ENCODE data around the gene C21orf91. TPM values are rescaled to one million over a fixed set of nuclear protein-coding genes. Genes with fewer than 3 reads are reported as not detected.
A peak's percentile ranks its signal among the peaks of the same experiment; 100 is the strongest.

C21orf91 gene
- total and polyA plus RNA-seq, 2 donors (not counting 1 experiment from before 2014, with no cell fraction given): 6.7 to 32.3 TPM

- WGBS (ENCODE audit: insufficient coverage): 100% methylated on average over 1 of the region's 3 CpGs
Measured at GRCh38 chr21:17821121-17821520, 2.0 kb upstream of the C21orf91 start.

More at GRCh38 chr21:17821121-17821520, 2.0 kb upstream of the C21orf91 start:
- Histone ChIP-seq H3K9me3 (ENCODE audit: control extremely low read depth in 1 of 3, control insufficient read depth in 2 of 3, insufficient read depth in 1 of 3, low read length in 2 of 3) (no peaks in the 10 kb centered on the region), H3K9ac (ENCODE audit: low read length) (no peak overlapping the region), H3K79me2 (ENCODE audit: control insufficient read depth, insufficient read depth, low read length) (peaks cover 20% of the 10 kb centered on the region), H2AFZ (ENCODE audit: insufficient read depth, low read depth, low read length, poor library complexity, severe bottlenecking) (no peak overlapping the region), H3K4me2 (replicated peaks; ENCODE audit: low read depth, low read length, poor library complexity, severe bottlenecking) (no peak overlapping the region), H3K4me1 (ENCODE audit: control insufficient read depth in 2 of 2, insufficient read depth in 2 of 2, low read length in 2 of 2) (peaks cover 24 to 26% of the 10 kb centered on the region in 2 donors), H3K27ac (ENCODE audit: low read length in 2 of 2) (peak overlapping the region; percentile 13 to 96), H4K20me1 (ENCODE audit: control insufficient read depth, insufficient read depth, low read length, poor library complexity, severe bottlenecking) (peaks cover 14% of the 10 kb centered on the region), H3K4me3 (ENCODE audit: control extremely low read depth in 1 of 5, extremely low read depth in 1 of 5, insufficient read depth in 1 of 5, low read depth in 2 of 5, low read length in 4 of 5) (no peak overlapping the region), H3K36me3 (replicated peaks in 1 of 2; ENCODE audit: control extremely low read depth in 1 of 2, control insufficient read depth in 1 of 2, extremely low read depth in 1 of 2, insufficient read depth in 2 of 2, low read length in 1 of 2) (peaks cover 0 to 9% of the 10 kb centered on the region in 2 experiments), H3K27me3 (replicated peaks in 1 of 4; ENCODE audit: control extremely low read depth in 1 of 4, control insufficient read depth in 3 of 4, insufficient read depth in 4 of 4, low read length in 3 of 4) (no peaks in the 10 kb centered on the region)
- no peaks in the 10 kb centered on the region for H3K27me3 Mint-ChIP-seq
- ChIA-PET CTCF (no interaction called here), POLR2A (no interaction called here)
- TF ChIP-seq CTCF (IDR thresholded peaks at IDR 0.05): no peak
- TF ChIP-seq EZH2 (IDR thresholded peaks at IDR 0.05; ENCODE audit: borderline replicate concordance, insufficient read depth, low read depth, low read length, poor library complexity, severe bottlenecking): no peak
- H3K4me3 Mint-ChIP-seq: peak overlapping the region; percentile 99
- peaks cover 4% of the 10 kb centered on the region for H3K9me3 Mint-ChIP-seq (ENCODE audit: insufficient read depth)
- intact Hi-C loops (cut with micrococcal nuclease): loop anchor here (2.0 kb wide), 1 partner anchor 82 kb away; no protein-coding TSS in a partner anchor
- no peak for DNase-seq
- ATAC-seq (ENCODE audit: low read depth): no peak
- peak overlapping the region; percentile 76 for H3K27ac Mint-ChIP-seq
- peaks cover 26% of the 10 kb centered on the region for H3K4me1 Mint-ChIP-seq

Measured in B cell (primary cell).